ENCODE results near the gene TMEM115. TPM values are rescaled to one million over a fixed set of nuclear protein-coding genes. Genes with fewer than 3 reads are reported as not detected.

The TMEM115 gene
- total and polyA plus RNA-seq, 11 donors = 20.5 to 57.3 (median 28.9) TPM

GRCh38 chr3:50373146-50374051 lies 14.1 kb upstream of the TMEM115 start:
- ATAC-seq (no peak), DNase-seq (no peak)
- no peak for TF ChIP-seq POLR2A (IDR thresholded peaks at IDR 0.05)
- TF ChIP-seq, protein P1, sequence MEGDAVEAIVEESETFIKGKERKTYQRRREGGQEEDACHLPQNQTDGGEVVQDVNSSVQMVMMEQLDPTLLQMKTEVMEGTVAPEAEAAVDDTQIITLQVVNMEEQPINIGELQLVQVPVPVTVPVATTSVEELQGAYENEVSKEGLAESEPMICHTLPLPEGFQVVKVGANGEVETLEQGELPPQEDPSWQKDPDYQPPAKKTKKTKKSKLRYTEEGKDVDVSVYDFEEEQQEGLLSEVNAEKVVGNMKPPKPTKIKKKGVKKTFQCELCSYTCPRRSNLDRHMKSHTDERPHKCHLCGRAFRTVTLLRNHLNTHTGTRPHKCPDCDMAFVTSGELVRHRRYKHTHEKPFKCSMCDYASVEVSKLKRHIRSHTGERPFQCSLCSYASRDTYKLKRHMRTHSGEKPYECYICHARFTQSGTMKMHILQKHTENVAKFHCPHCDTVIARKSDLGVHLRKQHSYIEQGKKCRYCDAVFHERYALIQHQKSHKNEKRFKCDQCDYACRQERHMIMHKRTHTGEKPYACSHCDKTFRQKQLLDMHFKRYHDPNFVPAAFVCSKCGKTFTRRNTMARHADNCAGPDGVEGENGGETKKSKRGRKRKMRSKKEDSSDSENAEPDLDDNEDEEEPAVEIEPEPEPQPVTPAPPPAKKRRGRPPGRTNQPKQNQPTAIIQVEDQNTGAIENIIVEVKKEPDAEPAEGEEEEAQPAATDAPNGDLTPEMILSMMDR (IDR thresholded peaks at IDR 0.05) = no peak
- H3K27ac ChIP-seq = no peak overlapping the region
- H3K4me1 ChIP-seq = no peaks in the 10 kb centered on the region
- no peaks in the 10 kb centered on the region for H3K27me3 ChIP-seq
- intact Hi-C loops (cut with DNase I) = no loop called here
- H3K9me3 ChIP-seq = no peaks in the 10 kb centered on the region
- H3K36me3 ChIP-seq = no peaks in the 10 kb centered on the region
- H3K4me3 ChIP-seq = no peak overlapping the region
- 63 to 69% (median 66%) methylated on average over 12 of the region's 12 CpGs for WGBS, 4 donors

GRCh38 chr3:50372349-50372748 lies 13.0 kb upstream of the TMEM115 start:
- TF ChIP-seq, protein P1 (IDR thresholded peaks at IDR 0.05) = no peak
- DNase-seq (no peak), ATAC-seq (no peak)
- Histone ChIP-seq H3K36me3 (no peaks in the 10 kb centered on the region), H3K4me3 (no peak overlapping the region), H3K27ac (no peak overlapping the region), H3K27me3 (no peaks in the 10 kb centered on the region), H3K4me1 (no peaks in the 10 kb centered on the region), H3K9me3 (no peaks in the 10 kb centered on the region)
- 59 to 75% (median 65%) methylated on average over 8 of the region's 8 CpGs for WGBS, 4 donors
- intact Hi-C loops (cut with DNase I) = no loop called here

GRCh38 chr3:50371133-50371685 lies 11.9 kb upstream of the TMEM115 start:
- Histone ChIP-seq H3K27me3 (no peaks in the 10 kb centered on the region), H3K4me3 (no peak overlapping the region), H3K9me3 (no peaks in the 10 kb centered on the region), H3K4me1 (no peaks in the 10 kb centered on the region), H3K27ac (no peak overlapping the region), H3K36me3 (no peaks in the 10 kb centered on the region)
- TF ChIP-seq, protein P1 (IDR thresholded peaks at IDR 0.05) = no peak
- TF ChIP-seq POLR2A (IDR thresholded peaks at IDR 0.05) = no peak
- DNase-seq = no peak
- 88 to 96% (median 89%) methylated on average over 2 to 3 of the region's 3 CpGs for WGBS, 4 donors
- intact Hi-C loops (cut with DNase I) = no loop called here
- ATAC-seq = no peak

- Histone ChIP-seq H3K36me3 (no peaks in the 10 kb centered on the region), H3K27ac (no peak overlapping the region), H3K9me3 (no peaks in the 10 kb centered on the region), H3K27me3 (no peaks in the 10 kb centered on the region), H3K4me1 (peaks cover 0 to 3% (median under 1%) of the 10 kb centered on the region in 12 donors), H3K4me3 (no peak overlapping the region)
- TF ChIP-seq, protein P1 (IDR thresholded peaks at IDR 0.05) = peak in 2 of 12 donors; percentile 20 to 28
- no peak for TF ChIP-seq POLR2A (IDR thresholded peaks at IDR 0.05)
- 49 to 55% (median 53%) methylated on average over 14 of the region's 14 CpGs for WGBS, 4 donors
- ATAC-seq (no peak), DNase-seq (no peak)
- intact Hi-C loops (cut with DNase I) = no loop called here
Observed at GRCh38 chr3:50370594-50370993, 11.3 kb upstream of the TMEM115 start.

All from heart left ventricle (tissue), 16 donors.